Kidney (tissue), 14 donors: Measurements from ENCODE around the gene ST14. TPM values are rescaled to one million over a fixed set of nuclear protein-coding genes. Genes with fewer than 3 reads are reported as not detected.
A peak's percentile ranks its signal among the peaks of the same experiment; 100 is the strongest.
"Not testable (repeated sequence)": the region's sequence is repeated elsewhere in the genome, so short reads cannot be mapped to it uniquely, and the experiment has no call there.

Source experiments
- DNase-seq, 5 donors: peaks; one replicate each; pipeline ENCODE4 v3.0.0-alpha.2; 2013 to 2020
- FAIRE-seq: peaks from 2 replicates; lab custom pipeline; 2012; peaks lifted over from hg19 to GRCh38; lab: Jason Lieb, UNC
- H3K27ac ChIP-seq, 2 donors: one replicate each; pipeline ENCODE4 v1.7.0; 2013; ENCODE audit warnings: low read depth in 2 of 2, low read length in 2 of 2, inconsistent platforms in 1 of 2
- H3K27me3 ChIP-seq: one replicate; pipeline ENCODE4 v1.7.1; 2013; ENCODE audit warnings: low read length, inconsistent platforms; ENCODE audit not compliant: control insufficient read depth, insufficient read depth
- H3K36me3 ChIP-seq, 3 donors: one replicate each; pipeline versions ENCODE4 v1.7.0 to v1.7.1; 2013; ENCODE audit warnings: low read length in 3 of 3, control low read depth in 1 of 3, inconsistent platforms in 1 of 3; ENCODE audit not compliant: insufficient read depth in 3 of 3, control insufficient read depth in 2 of 3
- H3K4me1 ChIP-seq, 3 donors: one replicate each; pipeline versions ENCODE4 v1.7.0 to v1.7.1; 2013; ENCODE audit warnings: low read length in 3 of 3, inconsistent platforms in 1 of 3, low read depth in 1 of 3; ENCODE audit not compliant: control insufficient read depth in 2 of 3, insufficient read depth in 2 of 3
- H3K4me3 ChIP-seq, 3 donors: one replicate each; pipeline versions ENCODE4 v1.7.0 to v1.8.1; 2013; ENCODE audit warnings: low read length in 3 of 3, control low read depth in 1 of 3, inconsistent platforms in 1 of 3
- H3K9ac ChIP-seq, 3 donors: one replicate each; pipeline versions ENCODE4 v1.7.0 to v1.7.1; 2013; ENCODE audit warnings: low read length in 3 of 3, control low read depth in 1 of 3, inconsistent platforms in 1 of 3
- H3K9me3 ChIP-seq, 3 donors: one replicate each; pipeline versions ENCODE4 v1.7.0 to v1.7.1; 2013; ENCODE audit warnings: low read length in 3 of 3, control low read depth in 1 of 3, inconsistent platforms in 1 of 3; ENCODE audit not compliant: control insufficient read depth in 2 of 3, insufficient read depth in 1 of 3
- CTCF ChIP-seq: IDR thresholded peaks from 3 replicates; pipeline ENCODE4 v1.5.1; 2012; ENCODE audit warnings: mild to moderate bottlenecking, moderate library complexity, borderline replicate concordance; ENCODE audit not compliant: insufficient read depth; ENCODE audit errors: extremely low read depth
- intact Hi-C: fragments of 100-400 bp; cut with DNase I; formaldehyde crosslinking; loops from one replicate; pipeline ENCODE4 v1.11.1; 2022
- polyA plus RNA-seq: library from polyadenylated mRNA; stranded (reverse); fragments of 350-450 nt; fragmentation: Illumina TruSeq; extraction: RNeasy Lipid Tissue Mini Kit (QIAGEN cat#74804); gene quantifications from one replicate; pipeline ENCODE4 v1.2.3, GENCODE V29; 2014; ENCODE audit warnings: low read depth, low replicate concordance; ENCODE audit not compliant: insufficient read depth
- total RNA-seq: library from RNA; stranded (reverse); fragmentation: NEBNext Ultra II Directional; extraction: Animal tissue kit (Norgen Biotek cat#: 25700); gene quantifications from one replicate; pipeline ENCODE4 v1.2.1, GENCODE V29; 2021
- donor health status: control.
- donor health status: control.
- donor health status: control.
- donor health status: control.
- donor health status: control.
- donor health status: DM: yes; HTN: yes; CAD: no.
- donor health status: Normal renal cell carcinoma (clear cell type).

The ST14 gene
- total and polyA plus RNA-seq, 2 donors from 2014 or later: 59.3 to 139 TPM

- Histone ChIP-seq H3K9ac (no peak overlapping the region), H3K27me3 (no peaks in the 10 kb centered on the region), H3K27ac (no peak overlapping the region), H3K4me1 (peaks cover 0 to 3% (median 0%) of the 10 kb centered on the region in 3 donors), H3K4me3 (no peak overlapping the region), H3K9me3 (no peaks in the 10 kb centered on the region), H3K36me3 (no peaks in the 10 kb centered on the region)
- no peak for FAIRE-seq
- DNase-seq: peak in 1 of 5 donors; percentile 5
- no peak for TF ChIP-seq CTCF
- intact Hi-C loops: no loop called here
These were observed 87.2 kb downstream of the ST14 start for GRCh38 chr11:130246738-130247137.

- Histone ChIP-seq H3K36me3 (no peaks in the 10 kb centered on the region), H3K4me1 (peaks cover 0 to 3% (median 0%) of the 10 kb centered on the region in 3 donors), H3K4me3 (no peak overlapping the region), H3K27me3 (no peaks in the 10 kb centered on the region), H3K9me3 (no peaks in the 10 kb centered on the region), H3K27ac (no peak overlapping the region), H3K9ac (no peak overlapping the region)
- no peak for TF ChIP-seq CTCF
- no peak for DNase-seq
- intact Hi-C loops: no loop called here
- FAIRE-seq: no peak
These were observed 87.7 kb downstream of the ST14 start for GRCh38 chr11:130247319-130247718.

- intact Hi-C loops: no loop called here
- Histone ChIP-seq H3K9me3 (no peaks in the 10 kb centered on the region), H3K36me3 (no peaks in the 10 kb centered on the region), H3K9ac (no peak overlapping the region), H3K27ac (no peak overlapping the region), H3K4me1 (peaks cover 0 to 3% (median 0%) of the 10 kb centered on the region in 3 donors), H3K27me3 (no peaks in the 10 kb centered on the region), H3K4me3 (no peak overlapping the region)
- no peak for TF ChIP-seq CTCF
- no peak for DNase-seq
- no peak for FAIRE-seq
These were observed 89.8 kb downstream of the ST14 start for GRCh38 chr11:130249371-130249770.

GRCh38 chr11:130249929-130250328 is 90.3 kb downstream of the ST14 start:
- H3K27me3 ChIP-seq, H3K9ac ChIP-seq, H3K36me3 ChIP-seq, intact Hi-C loops, FAIRE-seq, H3K4me3 ChIP-seq, H3K27ac ChIP-seq, H3K9me3 ChIP-seq, DNase-seq, H3K4me1 ChIP-seq: not testable (repeated sequence)

- DNase-seq, H3K36me3 ChIP-seq, H3K4me3 ChIP-seq, H3K9ac ChIP-seq, H3K4me1 ChIP-seq, H3K27me3 ChIP-seq, H3K27ac ChIP-seq, intact Hi-C loops, H3K9me3 ChIP-seq, FAIRE-seq: not testable (repeated sequence)
These were observed 92.2 kb downstream of the ST14 start for GRCh38 chr11:130251763-130252162.
